Body of pancreas (tissue), 4 donors: ENCODE results near the gene PTPRD.

Experiments
- CTCF ChIP-seq, 7 experiments: fragments of 450-650 bp in 4 of 7; fragments of 200-600 bp in 3 of 7; sonication (generic) in 3 of 7; IDR thresholded peaks; one replicate each; pipeline ENCODE4 v1.5.1; 2016 to 2019; ENCODE audit warnings: antibody characterized with exemption in 7 of 7
- POLR2A ChIP-seq, 3 donors: fragments of 450-650 bp; IDR thresholded peaks; one replicate each; pipeline ENCODE4 v1.6.1; 2016; ENCODE audit warnings: antibody characterized with exemption in 3 of 3, mild to moderate bottlenecking in 2 of 3

GRCh38 chr9:8564960-8565359 is 2047.8 kb downstream of the PTPRD start:
- TF ChIP-seq CTCF (IDR thresholded peaks at IDR 0.05) (no peak), POLR2A (IDR thresholded peaks at IDR 0.05) (no peak)
